ENCODE results near the gene DHX35. TPM values are rescaled to one million over a fixed set of nuclear protein-coding genes. Genes with fewer than 3 reads are reported as not detected.
A peak's percentile ranks its signal among the peaks of the same experiment; 100 is the strongest.

DHX35 gene
- total RNA-seq, 1 experiment from 2014 or later = 20.4 TPM

GRCh38 chr20:38965264-38965663, 3.1 kb downstream of the DHX35 start:
- Mint-ChIP-seq H3K4me1 (peaks cover 24% of the 10 kb centered on the region), H3K27ac (0 out of 2 replicates have a peak overlapping the region, but pooled peaks have one; percentile 5), H3K4me3 (no peak overlapping the region), H3K9me3 (no peaks in the 10 kb centered on the region), H3K27me3 (ENCODE audit: low read depth) (no peaks in the 10 kb centered on the region), H3K36me3 (peaks cover 15% of the 10 kb centered on the region)
- ATAC-seq = no peak
- CTCF ChIA-PET = interaction anchor here (0.5 kb wide), 1 partner anchor 10 kb away, joined by 4 read pairs; no protein-coding TSS in a partner anchor
- TF ChIP-seq TEAD1 (CRISPR knock-in tag; IDR thresholded peaks at IDR 0.05) = no peak
- no peak for TF ChIP-seq ZSCAN18 (CRISPR knock-in tag; IDR thresholded peaks at IDR 0.05)
- TF ChIP-seq CREM (CRISPR knock-in tag; IDR thresholded peaks at IDR 0.05) = no peak
- no peak for TF ChIP-seq TCF7 (CRISPR knock-in tag; IDR thresholded peaks at IDR 0.05; ENCODE audit: low read depth)
- TF ChIP-seq IRF2 (CRISPR knock-in tag; IDR thresholded peaks at IDR 0.05; ENCODE audit: borderline replicate concordance, low read depth) = no peak
- TF ChIP-seq RORB (CRISPR knock-in tag; IDR thresholded peaks at IDR 0.05) = no peak
- TF ChIP-seq AFF4 (CRISPR knock-in tag; IDR thresholded peaks at IDR 0.05; ENCODE audit: borderline replicate concordance) = no peak
- TF ChIP-seq GTF2I (CRISPR knock-in tag; conservative IDR thresholded peaks at IDR 0.05) = no peak
- no peak for TF ChIP-seq ATF6 (CRISPR knock-in tag; IDR thresholded peaks at IDR 0.05)
- TF ChIP-seq ATF3 (CRISPR knock-in tag; conservative IDR thresholded peaks at IDR 0.05) = no peak
- TF ChIP-seq ATF1 (CRISPR knock-in tag; IDR thresholded peaks at IDR 0.05) = no peak
- no peak for TF ChIP-seq ZNF423 (CRISPR knock-in tag; IDR thresholded peaks at IDR 0.05)
- TF ChIP-seq ZNF425 (CRISPR knock-in tag; conservative IDR thresholded peaks at IDR 0.05) = no peak
- POLR2A ChIA-PET = interaction anchor here (0.9 kb wide), 1 partner anchor 39 kb away, joined by 3 read pairs; the partner anchor contains the start of gene FAM83D
- no peak for DNase-seq (ENCODE audit: low spot score)

GRCh38 chr20:38968090-38968489, 5.9 kb downstream of the DHX35 start:
- DNase-seq (ENCODE audit: low spot score) (no peak), ATAC-seq (no peak)
- no peaks in the 10 kb centered on the region for H3K27me3 Mint-ChIP-seq (ENCODE audit: low read depth)
- no peaks in the 10 kb centered on the region for H3K9me3 Mint-ChIP-seq
- ChIA-PET POLR2A (no interaction called here), CTCF (no interaction called here)
- no peak for TF ChIP-seq USF1 (CRISPR knock-in tag; IDR thresholded peaks at IDR 0.05)
- TF ChIP-seq JAZF1 (CRISPR knock-in tag; IDR thresholded peaks at IDR 0.05) = no peak
- TF ChIP-seq ZBTB21 (CRISPR knock-in tag; IDR thresholded peaks at IDR 0.05; ENCODE audit: borderline replicate concordance) = no peak
- no peak for TF ChIP-seq CREB1 (CRISPR knock-in tag; IDR thresholded peaks at IDR 0.05)
- no peak for TF ChIP-seq GRHL2 (CRISPR knock-in tag; IDR thresholded peaks at IDR 0.05; ENCODE audit: insufficient replicate concordance, severe bottlenecking)
- no peak for TF ChIP-seq NFATC4 (CRISPR knock-in tag; IDR thresholded peaks at IDR 0.05)
- no peak for TF ChIP-seq ZNF512 (CRISPR knock-in tag; IDR thresholded peaks at IDR 0.05; ENCODE audit: borderline replicate concordance)
- TF ChIP-seq SP1 (CRISPR knock-in tag; conservative IDR thresholded peaks at IDR 0.05) = no peak
- H3K27ac Mint-ChIP-seq = peak overlapping the region; percentile 22; the same call in 1 of the 2 replicates
- no peak overlapping the region for H3K4me3 Mint-ChIP-seq
- H3K36me3 Mint-ChIP-seq = peaks cover 28% of the 10 kb centered on the region
- H3K4me1 Mint-ChIP-seq = peaks cover 6% of the 10 kb centered on the region
